ENCODE measurements around the gene SEMA3F. TPM values are rescaled to one million over a fixed set of nuclear protein-coding genes. Genes with fewer than 3 reads are reported as not detected.

Gene SEMA3F
- total RNA-seq (10 to 100 TPM in 2 of 4 donors, 1 to 10 TPM in 2; 7.3 to 15.2 (median 9.4) TPM), polyA plus RNA-seq (10.2 TPM)
- long read RNA-seq, donor 1, partial matches to known transcripts, result 3 of 13 reads
- long read RNA-seq, donor 1, other reads (novel, unspliced or antisense), result 7 of 13 reads
- long read RNA-seq, donor 2, partial matches to known transcripts, result 0 of 6 reads
- long read RNA-seq, donor 2, other reads (novel, unspliced or antisense), result 4 of 6 reads
- long read RNA-seq, donor 3, partial matches to known transcripts, result 0 of 1 reads
- long read RNA-seq, donor 3, other reads (novel, unspliced or antisense), result 1 of 1 reads
- long read RNA-seq, donor 4, partial matches to known transcripts, result 0 of 4 reads
- long read RNA-seq, donor 4, other reads (novel, unspliced or antisense), result 3 of 4 reads

GRCh38 chr3:50154840-50155490 lies at the start of gene SEMA3F:
SEMA3F (plus strand) TSS chr3:50155324; CDS start chr3:50159623, 4,299 bp downstream.
- DNase-seq, result peak; percentile 67 to 84 (median 82)
- Histone ChIP-seq H3K9me3 (ENCODE audit: control insufficient read depth, low read length) (no peaks in the 10 kb centered on the region), H3K4me1 (ENCODE audit: control insufficient read depth, insufficient read depth, low read length) (no peaks in the 10 kb centered on the region), H3K27me3 (ENCODE audit: control insufficient read depth, insufficient read depth) (no peaks in the 10 kb centered on the region), H3K27ac (ENCODE audit: low read length) (peak within 1 kb of the TSS; percentile 56), H3K4me3 (ENCODE audit: low read length) (peak within 1 kb of the TSS; percentile 60)
- intact Hi-C loops (cut with DNase I), result no loop called here
- peak; percentile 80 to 86 for ATAC-seq
- WGBS, result under 1% methylated on average over 94 of the region's 98 CpGs

- H3K27me3 ChIP-seq (ENCODE audit: control insufficient read depth, insufficient read depth), result no peaks in the 10 kb centered on the region
- ATAC-seq, result peak; percentile 43 to 60
- peak overlapping the region; percentile 30 for H3K27ac ChIP-seq (ENCODE audit: low read length)
- no peaks in the 10 kb centered on the region for H3K4me1 ChIP-seq (ENCODE audit: control insufficient read depth, insufficient read depth, low read length)
- no peaks in the 10 kb centered on the region for H3K9me3 ChIP-seq (ENCODE audit: control insufficient read depth, low read length)
- 72% methylated on average over 5 of the region's 5 CpGs for WGBS
- no peak overlapping the region for H3K4me3 ChIP-seq (ENCODE audit: low read length)
- DNase-seq, result no peak
- intact Hi-C loops (cut with DNase I), result no loop called here
These were observed 43.4 kb upstream of the SEMA3F start for GRCh38 chr3:50111757-50112156.

- Histone ChIP-seq H3K27me3 (ENCODE audit: control insufficient read depth, insufficient read depth) (no peaks in the 10 kb centered on the region), H3K27ac (ENCODE audit: low read length) (peak overlapping the region; percentile 51), H3K4me3 (ENCODE audit: low read length) (no peak overlapping the region), H3K4me1 (ENCODE audit: control insufficient read depth, insufficient read depth, low read length) (no peaks in the 10 kb centered on the region), H3K9me3 (ENCODE audit: control insufficient read depth, low read length) (no peaks in the 10 kb centered on the region)
- intact Hi-C loops (cut with DNase I), result no loop called here
- ATAC-seq (peak; percentile 85 to 93), DNase-seq (peak in 1 of 3 donors; percentile 72)
- WGBS, result 79% methylated on average over 3 of the region's 3 CpGs
These were observed 42.7 kb upstream of the SEMA3F start for GRCh38 chr3:50112462-50112861.

GRCh38 chr3:50117120-50117519 lies 38.0 kb upstream of the SEMA3F start:
- no peak overlapping the region for H3K4me3 ChIP-seq (ENCODE audit: low read length)
- H3K9me3 ChIP-seq (ENCODE audit: control insufficient read depth, low read length), result no peaks in the 10 kb centered on the region
- H3K27me3 ChIP-seq (ENCODE audit: control insufficient read depth, insufficient read depth), result no peaks in the 10 kb centered on the region
- 91% methylated on average over 8 of the region's 8 CpGs for WGBS
- DNase-seq (no peak), ATAC-seq (no peak)
- no peak overlapping the region for H3K27ac ChIP-seq (ENCODE audit: low read length)
- intact Hi-C loops (cut with DNase I), result no loop called here
- H3K4me1 ChIP-seq (ENCODE audit: control insufficient read depth, insufficient read depth, low read length), result no peaks in the 10 kb centered on the region

GRCh38 chr3:50118237-50118636 lies 36.9 kb upstream of the SEMA3F start:
- WGBS, result 88% methylated on average over 10 of the region's 10 CpGs
- H3K4me1 ChIP-seq (ENCODE audit: control insufficient read depth, insufficient read depth, low read length), result no peaks in the 10 kb centered on the region
- no peaks in the 10 kb centered on the region for H3K9me3 ChIP-seq (ENCODE audit: control insufficient read depth, low read length)
- no peak for ATAC-seq
- H3K27ac ChIP-seq (ENCODE audit: low read length), result no peak overlapping the region
- no peak for DNase-seq
- intact Hi-C loops (cut with DNase I), result no loop called here
- H3K27me3 ChIP-seq (ENCODE audit: control insufficient read depth, insufficient read depth), result no peaks in the 10 kb centered on the region
- no peak overlapping the region for H3K4me3 ChIP-seq (ENCODE audit: low read length)

GRCh38 chr3:50119786-50120185 lies 35.3 kb upstream of the SEMA3F start:
- no peak for DNase-seq
- Histone ChIP-seq H3K4me1 (ENCODE audit: control insufficient read depth, insufficient read depth, low read length) (no peaks in the 10 kb centered on the region), H3K27ac (ENCODE audit: low read length) (no peak overlapping the region), H3K4me3 (ENCODE audit: low read length) (no peak overlapping the region), H3K9me3 (ENCODE audit: control insufficient read depth, low read length) (no peaks in the 10 kb centered on the region), H3K27me3 (ENCODE audit: control insufficient read depth, insufficient read depth) (no peaks in the 10 kb centered on the region)
- 81% methylated on average over 3 of the region's 3 CpGs for WGBS
- ATAC-seq, result no peak
- intact Hi-C loops (cut with DNase I), result loop anchor here in 3 of 4 donors (2.0 to 10.0 kb wide), 3 partner anchors 68 to 155 kb away; partner anchors contain the start of gene LSMEM2 (in 2 of the 3)

- Histone ChIP-seq H3K4me3 (ENCODE audit: low read length) (no peak overlapping the region), H3K4me1 (ENCODE audit: control insufficient read depth, insufficient read depth, low read length) (no peaks in the 10 kb centered on the region), H3K27me3 (ENCODE audit: control insufficient read depth, insufficient read depth) (no peaks in the 10 kb centered on the region), H3K27ac (ENCODE audit: low read length) (no peak overlapping the region), H3K9me3 (ENCODE audit: control insufficient read depth, low read length) (no peaks in the 10 kb centered on the region)
- 74% methylated on average over 10 of the region's 10 CpGs for WGBS
- DNase-seq (no peak), ATAC-seq (peak in 1 of 2 donors; percentile 2)
- intact Hi-C loops (cut with DNase I), result loop anchor here in 3 of 4 donors (2.0 to 10.0 kb wide), 3 partner anchors 67 to 154 kb away; partner anchors contain the start of gene LSMEM2 (in 2 of the 3)
These were observed 34.6 kb upstream of the SEMA3F start for GRCh38 chr3:50120364-50121071.

GRCh38 chr3:50121072-50122032 lies 33.8 kb upstream of the SEMA3F start:
- WGBS, result 29% methylated on average over 13 of the region's 13 CpGs
- peak; percentile 81 to 88 (median 85) for DNase-seq
- Histone ChIP-seq H3K27me3 (ENCODE audit: control insufficient read depth, insufficient read depth) (no peaks in the 10 kb centered on the region), H3K4me3 (ENCODE audit: low read length) (no peak overlapping the region), H3K9me3 (ENCODE audit: control insufficient read depth, low read length) (no peaks in the 10 kb centered on the region), H3K27ac (ENCODE audit: low read length) (no peak overlapping the region), H3K4me1 (ENCODE audit: control insufficient read depth, insufficient read depth, low read length) (no peaks in the 10 kb centered on the region)
- ATAC-seq, result peak; percentile 82
- intact Hi-C loops (cut with DNase I), result loop anchor here (2.0 to 10.0 kb wide), 3 partner anchors 66 to 153 kb away; partner anchors contain the start of gene LSMEM2 (in 2 of the 4)

- ATAC-seq (peak in 1 of 2 donors; percentile 37), DNase-seq (no peak)
- Histone ChIP-seq H3K27me3 (ENCODE audit: control insufficient read depth, insufficient read depth) (no peaks in the 10 kb centered on the region), H3K4me3 (ENCODE audit: low read length) (no peak overlapping the region), H3K4me1 (ENCODE audit: control insufficient read depth, insufficient read depth, low read length) (no peaks in the 10 kb centered on the region), H3K9me3 (ENCODE audit: control insufficient read depth, low read length) (no peaks in the 10 kb centered on the region), H3K27ac (ENCODE audit: low read length) (no peak overlapping the region)
- 84% methylated on average over 2 of the region's 2 CpGs for WGBS
- intact Hi-C loops (cut with DNase I), result loop anchor here (2.0 to 10.0 kb wide), 3 partner anchors 65 to 153 kb away; partner anchors contain the start of gene LSMEM2 (in 2 of the 4)
These were observed 33.1 kb upstream of the SEMA3F start for GRCh38 chr3:50122071-50122470.

All from right cardiac atrium (tissue), 5 donors.